HG03039 (cell line): ENCODE measurements around the gene TGFBRAP1.

Source experiments
- ATAC-seq: cut with Tn5 transposase; IDR thresholded peaks from one replicate; pipeline ENCODE4 v1.9.1; 2021; ENCODE audit warnings: mild to moderate bottlenecking, moderate library complexity; ENCODE audit not compliant: unreplicated experiment

TGFBRAP1 gene

GRCh38 chr2:105321875-105322646, 7.5 kb downstream of the TGFBRAP1 start:
- ATAC-seq: no peak

- ATAC-seq: no peak
These were observed 8.8 kb downstream of the TGFBRAP1 start for GRCh38 chr2:105320651-105321215.

GRCh38 chr2:105317937-105318336, 11.6 kb downstream of the TGFBRAP1 start:
- ATAC-seq: no peak

- ATAC-seq: peak; percentile 65
These were observed 14.2 kb downstream of the TGFBRAP1 start for GRCh38 chr2:105315314-105315713.

GRCh38 chr2:105313877-105314276, 15.7 kb downstream of the TGFBRAP1 start:
- ATAC-seq: no peak

GRCh38 chr2:105309147-105309545, 20.4 kb downstream of the TGFBRAP1 start:
- ATAC-seq: peak; percentile 42

GRCh38 chr2:105308382-105309146, 21.0 kb downstream of the TGFBRAP1 start:
- ATAC-seq: no peak

- no peak for ATAC-seq
These were observed 21.6 kb downstream of the TGFBRAP1 start for GRCh38 chr2:105307962-105308361.

GRCh38 chr2:105307550-105307949, 22.0 kb downstream of the TGFBRAP1 start:
- ATAC-seq: no peak

GRCh38 chr2:105307146-105307545, 22.4 kb downstream of the TGFBRAP1 start:
- no peak for ATAC-seq

GRCh38 chr2:105301646-105302045, 27.9 kb downstream of the TGFBRAP1 start:
- no peak for ATAC-seq

GRCh38 chr2:105299290-105299689, 30.2 kb downstream of the TGFBRAP1 start:
- no peak for ATAC-seq

GRCh38 chr2:105298017-105298416, 31.5 kb downstream of the TGFBRAP1 start:
- ATAC-seq: no peak

GRCh38 chr2:105297216-105297615, 32.3 kb downstream of the TGFBRAP1 start:
- ATAC-seq: no peak

- ATAC-seq: no peak
These were observed 33.4 kb downstream of the TGFBRAP1 start for GRCh38 chr2:105296017-105296611.

- no peak for ATAC-seq
These were observed 34.6 kb downstream of the TGFBRAP1 start for GRCh38 chr2:105294844-105295481.

- no peak for ATAC-seq
These were observed 35.5 kb downstream of the TGFBRAP1 start for GRCh38 chr2:105294046-105294445.

GRCh38 chr2:105291981-105292380, 37.6 kb downstream of the TGFBRAP1 start:
- ATAC-seq: no peak

GRCh38 chr2:105290981-105291660, 38.4 kb downstream of the TGFBRAP1 start:
- no peak for ATAC-seq

- ATAC-seq: no peak
These were observed 41.4 kb downstream of the TGFBRAP1 start for GRCh38 chr2:105288133-105288532.
